HG02759 (cell line): ENCODE data around the gene CAPZB.

Source experiments
- ATAC-seq: cut with Tn5 transposase; IDR thresholded peaks from one replicate; pipeline ENCODE4 v1.9.1; 2021; ENCODE audit warnings: mild to moderate bottlenecking, moderate library complexity; ENCODE audit not compliant: unreplicated experiment

CAPZB gene

DNA sequence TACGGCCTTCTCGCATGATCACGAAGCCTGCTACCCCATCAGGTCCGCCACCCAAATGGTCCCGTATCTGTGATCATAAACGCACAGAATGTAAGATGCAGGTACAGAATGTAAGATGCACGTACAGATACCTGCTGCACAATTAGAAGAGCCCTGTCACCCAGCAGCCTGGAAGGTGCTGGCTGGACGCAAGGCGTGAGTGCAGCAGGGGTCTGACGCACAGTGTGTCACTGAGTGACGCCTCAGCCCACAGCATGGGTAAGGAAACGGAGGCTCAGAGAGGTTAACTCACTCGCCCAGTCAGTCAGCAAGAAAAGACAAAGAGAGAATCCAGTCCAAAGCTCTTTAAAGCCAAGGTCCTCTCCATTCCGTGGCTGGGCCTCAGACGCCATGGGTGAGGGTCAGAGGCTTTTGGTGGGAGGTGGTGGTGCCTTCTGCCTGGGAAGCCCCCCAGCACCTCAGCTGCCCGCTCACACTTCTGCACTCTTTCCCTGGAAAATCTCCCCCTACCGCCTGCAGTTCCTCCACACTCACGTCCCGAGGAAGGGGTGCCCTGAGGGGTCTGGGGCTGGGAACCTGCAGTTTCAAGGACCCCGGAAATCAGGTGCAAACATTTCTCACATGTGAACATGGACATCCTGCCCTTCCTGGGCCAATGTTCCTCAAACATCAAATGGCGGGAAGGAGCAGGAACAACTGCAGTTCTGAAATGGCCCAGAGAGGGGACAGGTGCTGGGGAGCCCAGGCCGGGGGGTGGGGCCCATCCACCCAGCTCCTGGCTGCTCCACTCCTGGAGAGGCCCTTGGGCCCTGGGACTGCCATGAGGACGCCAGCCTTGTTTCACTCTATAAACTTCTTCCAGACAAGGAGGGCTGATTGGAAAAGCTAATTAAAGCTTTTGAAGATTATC, 113.9 kb downstream of the CAPZB start:
- ATAC-seq = no peak

DNA sequence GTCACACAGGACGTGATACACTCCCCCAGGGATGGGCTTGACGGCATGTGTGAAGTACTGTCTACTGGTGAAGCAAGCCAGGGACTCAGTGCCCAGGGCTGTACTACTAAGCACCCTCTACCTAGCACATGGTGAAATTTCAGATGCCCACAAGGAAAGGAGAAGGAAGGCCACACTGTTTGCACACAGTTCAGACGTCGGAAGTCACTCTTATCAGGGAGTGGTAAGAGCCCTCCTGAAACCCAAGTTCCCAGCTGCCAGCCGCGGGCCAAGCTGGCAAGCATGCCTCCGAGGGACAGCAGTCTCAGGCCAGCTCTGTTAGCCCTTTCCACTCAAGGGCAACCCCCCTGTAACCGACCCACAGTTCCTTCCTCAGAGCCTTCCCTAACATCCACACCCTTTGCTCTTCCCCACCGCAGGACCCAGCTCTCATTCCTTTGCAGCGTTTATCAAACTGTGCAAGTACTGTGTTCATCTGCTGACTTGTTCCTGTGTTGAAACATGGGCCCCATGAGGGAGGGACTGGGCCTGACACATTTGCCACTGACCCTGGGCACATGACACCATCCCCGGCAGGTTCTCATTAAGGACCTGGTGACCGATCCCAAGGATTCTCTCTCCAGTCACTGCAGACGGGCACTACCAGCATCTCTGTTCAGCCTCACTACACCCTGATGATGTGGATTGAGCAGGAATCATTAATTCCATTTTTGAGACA, 114.7 kb downstream of the CAPZB start:
- ATAC-seq = no peak

DNA sequence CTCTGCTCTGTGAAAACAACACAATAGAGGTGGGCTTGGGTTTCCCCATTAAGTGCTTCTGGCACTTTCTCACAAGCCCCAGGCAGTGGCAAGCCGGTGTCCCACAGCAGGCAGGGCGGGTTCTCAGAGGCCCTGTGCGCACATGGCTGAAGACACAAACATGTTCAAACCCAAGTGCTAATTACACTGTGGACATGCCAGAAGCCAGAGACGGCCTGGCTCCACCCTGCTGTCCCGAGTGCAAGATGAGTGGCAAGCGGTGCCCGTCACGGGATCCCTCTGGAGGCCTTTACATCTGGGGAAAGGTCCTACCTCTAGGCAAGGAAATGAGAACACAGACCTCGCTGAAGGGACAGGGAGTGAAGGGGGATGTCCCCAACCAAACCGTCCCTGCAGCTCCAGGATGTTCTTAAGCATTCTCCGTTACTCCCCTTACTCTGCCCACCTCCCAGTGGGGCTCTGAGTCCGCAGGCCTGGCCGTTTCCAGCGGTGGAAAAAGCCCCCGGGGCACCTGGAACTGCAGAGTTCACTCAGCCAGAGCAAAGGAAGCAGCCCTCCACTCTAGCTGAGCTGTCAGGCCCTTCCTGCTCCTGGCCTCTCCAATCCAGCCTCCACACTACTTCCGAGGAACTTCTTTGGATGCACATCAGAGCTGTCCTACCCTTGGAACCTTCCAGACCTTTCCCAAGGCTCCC, 115.8 kb downstream of the CAPZB start:
- ATAC-seq = no peak

- no peak for ATAC-seq
Measured at GRCh38 chr1:19368964-19369363, 116.4 kb downstream of the CAPZB start.

GRCh38 chr1:19368050-19368449, 117.3 kb downstream of the CAPZB start:
- ATAC-seq = no peak

GRCh38 chr1:19367584-19368041, 117.7 kb downstream of the CAPZB start:
- no peak for ATAC-seq

GRCh38 chr1:19366599-19367536, 118.5 kb downstream of the CAPZB start:
- ATAC-seq = no peak

DNA sequence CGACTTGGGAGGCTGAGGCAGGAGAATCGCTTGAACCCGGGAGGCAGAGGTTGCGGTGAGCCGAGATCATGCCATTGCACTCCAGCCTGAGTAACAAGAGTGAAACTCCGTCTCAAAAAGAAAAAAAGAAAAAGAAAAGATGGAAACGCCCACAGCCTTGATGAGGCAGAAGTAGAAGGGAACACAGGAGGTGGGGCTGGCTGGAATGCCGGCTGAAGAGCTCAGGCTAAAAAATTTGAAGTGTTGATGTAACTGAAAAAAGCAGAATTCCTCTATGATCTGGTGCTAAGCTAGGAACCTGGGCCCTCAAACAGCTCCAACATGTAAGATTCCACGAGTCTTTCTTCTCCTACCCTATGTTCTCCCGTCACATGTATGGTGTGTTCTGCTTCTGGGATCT, 119.6 kb downstream of the CAPZB start:
- no peak for ATAC-seq

DNA sequence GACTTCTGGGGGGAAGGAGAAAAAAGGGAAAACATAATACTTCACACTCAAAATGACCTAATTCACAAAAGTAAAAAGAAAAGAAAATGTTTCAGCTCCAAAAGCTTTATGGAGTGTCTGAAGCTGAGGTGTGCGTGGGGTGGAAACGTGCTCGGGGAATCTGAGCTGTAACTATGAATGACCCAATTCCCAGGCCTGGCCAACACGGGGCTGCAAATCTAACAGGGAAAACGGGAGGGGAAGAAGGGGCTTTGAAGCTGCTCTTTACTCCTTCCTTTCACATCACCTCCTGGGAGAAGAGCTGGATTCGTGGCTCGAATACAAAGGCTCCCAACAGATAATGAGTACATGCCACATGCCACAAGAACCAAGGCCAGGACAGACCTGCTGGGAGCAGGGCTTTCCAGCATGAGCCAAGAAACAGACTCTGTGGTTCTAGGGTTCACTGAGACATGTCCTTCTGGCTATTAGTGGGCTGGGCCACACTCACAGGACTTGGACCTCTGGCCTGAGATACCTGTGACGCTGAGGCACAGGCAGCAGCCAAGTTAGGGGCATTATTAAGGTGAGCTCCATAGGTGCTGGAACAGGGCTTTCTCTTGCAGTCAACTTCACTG, 121.7 kb downstream of the CAPZB start:
- ATAC-seq = no peak

GRCh38 chr1:19361611-19362147, 123.7 kb downstream of the CAPZB start:
- no peak for ATAC-seq

DNA sequence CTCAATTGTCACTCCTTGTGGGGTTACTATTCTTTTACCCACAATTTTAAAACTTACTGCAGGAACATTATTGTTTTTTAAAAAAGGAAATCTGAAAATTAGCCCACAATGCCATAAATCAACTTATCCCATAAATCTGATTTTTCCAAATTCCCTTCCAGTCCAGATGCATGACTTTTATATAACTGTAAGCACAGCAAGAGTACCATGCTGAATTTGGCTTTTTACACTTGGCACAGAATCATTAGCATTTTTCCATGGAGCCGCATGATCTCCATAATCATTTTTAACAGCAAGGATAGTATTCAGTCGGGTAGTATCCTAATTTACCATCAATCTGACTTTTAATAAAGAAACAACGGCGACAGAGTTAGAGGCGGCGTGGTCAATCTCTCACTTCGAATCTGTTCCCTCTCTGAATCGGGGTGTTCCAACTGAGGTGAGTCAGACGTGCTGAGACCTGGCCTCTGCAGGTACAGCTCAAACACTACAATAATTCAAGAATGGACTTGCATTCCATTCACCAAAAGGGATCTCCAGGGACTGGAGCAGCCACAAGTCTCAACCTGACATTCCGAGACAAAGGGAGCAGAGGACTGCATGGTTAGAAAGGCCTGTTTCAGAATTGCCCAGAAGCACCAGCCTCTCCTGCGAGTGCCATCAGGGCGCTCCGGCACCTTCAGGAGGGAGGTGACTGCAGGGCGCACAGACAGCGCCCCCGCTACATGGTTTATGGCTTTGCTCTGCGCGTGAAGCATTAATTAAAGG, 124.3 kb downstream of the CAPZB start:
- ATAC-seq = no peak

GRCh38 chr1:19360432-19360831, 124.9 kb downstream of the CAPZB start:
- no peak for ATAC-seq

DNA sequence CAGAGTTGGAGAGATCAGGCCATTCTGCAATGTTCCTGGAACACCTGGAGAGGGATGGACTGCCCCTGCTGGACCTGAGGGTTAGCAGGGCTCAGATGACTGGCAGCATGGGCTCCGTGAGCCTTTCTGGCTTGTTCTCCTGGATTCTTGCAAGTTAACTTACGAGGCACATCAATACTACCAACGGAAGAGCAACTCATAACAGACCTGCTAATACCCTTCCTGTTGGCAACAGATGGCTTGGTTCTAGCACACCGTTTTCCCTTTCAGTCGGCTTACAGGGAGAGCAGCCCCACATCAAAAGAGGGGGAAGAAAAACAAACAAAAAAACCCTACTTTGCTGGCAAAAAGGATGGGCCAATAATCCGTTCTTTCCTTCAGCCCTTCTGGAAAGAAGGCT, 125.3 kb downstream of the CAPZB start:
- ATAC-seq = no peak

DNA sequence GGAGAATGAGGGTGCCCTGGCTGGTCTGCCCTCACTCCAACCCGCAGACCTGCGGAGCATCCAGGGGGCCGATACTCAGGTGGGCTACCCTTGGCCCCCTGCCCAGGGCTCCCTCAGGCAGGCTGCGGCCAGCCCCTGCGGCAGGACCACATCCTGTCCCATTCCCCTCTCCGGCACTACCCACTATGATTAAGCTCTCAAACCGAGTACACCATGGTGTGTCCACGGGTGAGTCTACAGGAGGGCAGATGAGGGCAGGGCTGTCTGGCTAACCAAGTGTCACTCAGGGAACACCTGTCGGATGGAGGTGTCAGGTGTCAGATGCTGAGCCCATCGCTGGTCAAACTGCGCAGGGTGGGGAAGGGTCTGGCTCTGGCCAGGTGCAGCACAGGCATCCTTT, 126.0 kb downstream of the CAPZB start:
- ATAC-seq = no peak

- ATAC-seq = no peak
Measured at GRCh38 chr1:19358710-19359109, 126.6 kb downstream of the CAPZB start.

DNA sequence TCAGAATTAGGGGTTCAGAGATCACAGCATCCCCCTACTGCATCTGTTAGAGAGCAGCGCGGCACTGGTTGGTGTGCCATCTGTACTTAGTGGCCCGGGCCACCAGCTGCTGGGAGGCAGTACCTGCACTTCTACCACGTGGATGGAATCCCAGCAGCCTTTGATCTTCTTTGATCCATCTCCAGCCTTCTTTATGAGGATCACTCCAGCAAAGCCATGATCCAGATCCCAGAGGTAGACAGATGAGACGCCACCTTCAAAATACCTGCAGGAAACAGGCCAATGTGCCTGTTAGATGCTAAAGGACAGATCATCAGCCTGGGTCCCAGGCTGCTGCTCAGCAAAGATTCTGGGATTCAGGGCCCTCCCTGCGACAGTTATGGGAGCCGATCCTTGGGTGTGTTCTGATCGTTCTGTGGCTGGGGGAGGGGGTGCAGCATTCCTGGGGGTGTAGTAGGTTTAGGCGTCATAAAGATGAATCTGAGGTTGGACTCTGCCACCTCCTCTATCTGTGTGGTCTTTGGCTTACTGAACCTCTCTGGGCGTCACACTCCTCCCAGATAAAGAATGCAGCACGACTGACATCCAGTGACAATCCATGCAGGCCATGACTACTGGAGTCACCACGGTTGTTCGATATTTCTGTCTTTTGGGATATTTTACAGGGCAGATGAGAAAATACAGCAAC, 127.9 kb downstream of the CAPZB start:
- no peak for ATAC-seq

DNA sequence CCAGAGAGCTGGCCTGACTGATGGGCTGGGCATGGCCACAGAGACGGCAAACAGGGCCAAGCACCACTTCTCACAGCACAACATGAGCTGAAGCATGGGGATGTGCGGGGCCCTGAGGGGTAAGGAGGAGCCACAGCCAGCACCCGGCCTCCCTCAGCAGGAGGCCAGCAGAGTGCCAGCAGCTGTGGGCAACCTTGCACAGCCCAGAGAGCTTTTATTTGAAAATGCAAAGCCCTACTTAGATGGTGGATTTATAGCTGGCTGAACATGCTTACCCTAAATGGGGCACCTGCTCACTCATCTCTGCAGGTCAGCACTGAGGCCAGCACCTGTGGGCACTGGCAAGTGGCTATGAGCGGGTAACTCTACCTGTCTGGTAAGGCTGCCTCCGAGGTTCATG, 129.1 kb downstream of the CAPZB start:
- no peak for ATAC-seq

DNA sequence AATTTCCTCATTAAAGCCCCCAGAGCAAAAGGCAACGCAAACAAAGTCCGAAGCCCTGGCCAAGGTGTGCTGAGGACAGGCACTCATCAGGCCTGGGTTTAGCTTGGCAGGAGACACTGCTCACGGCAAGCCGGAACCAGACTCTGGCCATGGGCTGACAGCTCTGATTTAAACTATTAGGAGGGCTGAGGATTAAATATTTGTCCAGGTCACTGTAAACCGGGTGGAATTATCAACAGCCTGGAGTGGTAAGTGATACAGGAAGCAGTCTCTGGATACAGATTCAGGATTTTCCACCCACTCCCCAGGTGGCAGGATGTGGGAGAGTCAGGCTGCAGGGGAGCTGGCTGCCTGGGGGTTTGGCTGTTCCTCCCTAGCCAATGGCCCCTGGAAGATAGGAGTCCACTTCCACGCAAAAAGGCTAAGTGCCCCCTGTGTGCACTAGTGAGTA, 130.8 kb downstream of the CAPZB start:
- no peak for ATAC-seq
